ENCODE measurements around the gene KCNJ5.

Gene KCNJ5

GRCh38 chr11:128897826-128898225, 6.7 kb downstream of the KCNJ5 start:
- DNase-seq = no peak

GRCh38 chr11:128898580-128899344, 7.6 kb downstream of the KCNJ5 start:
- no peak for DNase-seq

GRCh38 chr11:128900468-128900867, 9.3 kb downstream of the KCNJ5 start:
- DNase-seq = no peak

GRCh38 chr11:128901653-128902514, 10.7 kb downstream of the KCNJ5 start:
- DNase-seq = no peak

- no peak for DNase-seq
Measured at GRCh38 chr11:128902515-128903066, 11.4 kb downstream of the KCNJ5 start.

GRCh38 chr11:128903248-128904061, 12.3 kb downstream of the KCNJ5 start:
- DNase-seq = no peak

- no peak for DNase-seq
Measured at GRCh38 chr11:128904303-128904655, 13.1 kb downstream of the KCNJ5 start.

- peak; percentile 26 for DNase-seq
Measured at GRCh38 chr11:128904656-128905344, 13.6 kb downstream of the KCNJ5 start.

- no peak for DNase-seq
Measured at GRCh38 chr11:128905345-128906184, 14.4 kb downstream of the KCNJ5 start.

- DNase-seq = no peak
Measured at GRCh38 chr11:128906185-128907050, 15.3 kb downstream of the KCNJ5 start.

GRCh38 chr11:128907585-128907984, 16.4 kb downstream of the KCNJ5 start:
- no peak for DNase-seq

GRCh38 chr11:128908391-128909246, 17.5 kb downstream of the KCNJ5 start:
- DNase-seq = peak; percentile 32

GRCh38 chr11:128909438-128910125, 18.4 kb downstream of the KCNJ5 start:
- no peak for DNase-seq

GRCh38 chr11:128910576-128910975, 19.4 kb downstream of the KCNJ5 start:
- no peak for DNase-seq

GRCh38 chr11:128911239-128911638, 20.1 kb downstream of the KCNJ5 start:
- no peak for DNase-seq

- no peak for DNase-seq
Measured at GRCh38 chr11:128911701-128912100, 20.5 kb downstream of the KCNJ5 start.

- no peak for DNase-seq
Measured at GRCh38 chr11:128913806-128914205, 22.6 kb downstream of the KCNJ5 start.
